Activated CD4-positive, CD25-positive, alpha-beta regulatory T cell treated with anti-CD3 and anti-CD28 coated beads, Interleukin-2, amount 50 U/mL, for 24 hours (primary cell): ENCODE measurements around the gene TCTN1.

Experiments
- ATAC-seq, 2 donors: fragments of 150-1000 bp; cut with Tn5 transposase; one replicate each; pipeline ENCODE4 v1.10.0; 2021; ENCODE audit warnings: mild to moderate bottlenecking in 1 of 2, moderate library complexity in 1 of 2

The TCTN1 gene

GRCh38 chr12:110684312-110684836 is 70.4 kb downstream of the TCTN1 start:
- no peak for ATAC-seq

- no peak for ATAC-seq
Measured at GRCh38 chr12:110686294-110686903, 72.5 kb downstream of the TCTN1 start.

DNA sequence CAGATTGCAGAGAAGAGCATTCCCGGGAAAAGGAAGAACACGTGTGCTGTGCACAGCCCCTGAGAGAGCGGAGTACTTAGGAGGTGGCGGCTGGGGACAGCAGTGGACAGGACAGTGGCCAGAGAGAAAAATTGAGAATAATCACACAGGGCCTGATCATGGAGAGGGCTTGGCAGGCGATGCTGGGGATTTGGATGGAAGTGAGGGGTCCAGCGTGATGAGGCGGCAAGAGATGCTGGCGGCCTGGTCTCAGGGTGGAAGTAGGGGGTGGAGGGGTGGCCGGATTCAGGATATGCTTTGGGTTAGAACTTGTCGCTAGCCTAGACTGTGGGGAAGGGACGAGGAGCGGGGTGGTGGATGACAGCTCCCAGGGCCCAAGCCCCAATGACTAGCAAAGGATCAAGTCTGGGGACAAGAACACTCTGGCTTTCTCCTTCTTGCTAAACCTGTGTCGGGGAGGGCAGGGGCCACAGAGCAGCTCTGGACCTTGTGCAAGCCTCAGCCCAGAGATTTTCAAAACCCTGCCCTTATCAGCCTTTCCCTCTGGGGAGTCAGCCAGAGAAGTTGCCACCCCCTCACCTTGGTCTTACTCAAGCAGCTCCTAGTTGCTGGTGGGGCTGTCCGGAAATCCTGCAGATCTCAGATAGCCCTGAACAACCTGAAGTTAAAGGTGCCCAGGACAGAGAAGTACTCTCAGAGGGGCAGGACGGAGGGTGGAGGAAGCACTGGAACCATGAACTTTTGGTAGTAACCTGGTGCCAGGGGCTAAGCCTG is 73.7 kb downstream of the TCTN1 start:
- no peak for ATAC-seq

DNA sequence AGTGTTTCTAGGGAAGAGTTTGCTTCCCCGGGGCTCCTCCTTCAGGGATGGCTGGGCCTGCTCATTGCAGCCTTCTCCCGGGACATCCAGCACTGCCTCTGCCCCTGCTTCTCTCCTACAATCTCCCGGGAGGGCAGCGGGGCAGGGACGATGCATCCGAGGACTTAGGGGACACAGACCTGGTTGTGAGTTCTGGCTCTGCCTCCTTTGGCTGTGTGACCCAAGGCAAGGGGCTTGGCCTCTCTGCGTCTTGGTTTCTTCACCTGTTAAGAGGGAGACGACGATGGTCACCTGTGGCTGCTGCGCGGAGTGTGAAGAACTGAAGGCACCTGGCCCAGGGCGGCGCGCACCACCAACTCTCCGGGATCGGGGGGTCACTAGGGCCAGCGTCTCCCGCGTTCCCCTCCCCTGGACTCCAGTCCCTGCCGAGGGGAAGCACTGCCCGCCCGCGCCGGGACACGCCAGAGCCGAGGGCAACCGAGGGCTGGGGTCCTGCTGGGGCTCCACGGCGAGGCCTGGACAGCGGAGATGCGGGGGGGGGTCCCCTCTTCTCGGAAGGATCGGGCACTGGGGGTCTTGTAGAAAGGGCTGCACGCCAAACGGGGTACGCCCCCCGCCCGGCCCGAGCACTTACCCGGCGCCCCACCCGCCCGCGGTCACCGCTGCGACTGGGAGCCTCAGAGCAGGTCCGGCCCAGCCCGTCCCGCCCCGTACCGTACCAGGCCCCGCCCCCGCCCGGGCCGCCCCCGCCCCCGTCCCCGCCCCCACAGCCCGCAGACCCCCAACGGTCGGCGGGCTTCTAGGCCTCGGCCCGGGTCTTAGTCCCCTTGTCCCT is 74.7 kb downstream of the TCTN1 start, which contains the start of gene HVCN1:
HVCN1 (minus strand) TSS at position 670 of the 835 bp plus-strand sequence. CDS start 5,870 bp downstream, outside the sequence.
- peak; percentile 49 to 61 for ATAC-seq

DNA sequence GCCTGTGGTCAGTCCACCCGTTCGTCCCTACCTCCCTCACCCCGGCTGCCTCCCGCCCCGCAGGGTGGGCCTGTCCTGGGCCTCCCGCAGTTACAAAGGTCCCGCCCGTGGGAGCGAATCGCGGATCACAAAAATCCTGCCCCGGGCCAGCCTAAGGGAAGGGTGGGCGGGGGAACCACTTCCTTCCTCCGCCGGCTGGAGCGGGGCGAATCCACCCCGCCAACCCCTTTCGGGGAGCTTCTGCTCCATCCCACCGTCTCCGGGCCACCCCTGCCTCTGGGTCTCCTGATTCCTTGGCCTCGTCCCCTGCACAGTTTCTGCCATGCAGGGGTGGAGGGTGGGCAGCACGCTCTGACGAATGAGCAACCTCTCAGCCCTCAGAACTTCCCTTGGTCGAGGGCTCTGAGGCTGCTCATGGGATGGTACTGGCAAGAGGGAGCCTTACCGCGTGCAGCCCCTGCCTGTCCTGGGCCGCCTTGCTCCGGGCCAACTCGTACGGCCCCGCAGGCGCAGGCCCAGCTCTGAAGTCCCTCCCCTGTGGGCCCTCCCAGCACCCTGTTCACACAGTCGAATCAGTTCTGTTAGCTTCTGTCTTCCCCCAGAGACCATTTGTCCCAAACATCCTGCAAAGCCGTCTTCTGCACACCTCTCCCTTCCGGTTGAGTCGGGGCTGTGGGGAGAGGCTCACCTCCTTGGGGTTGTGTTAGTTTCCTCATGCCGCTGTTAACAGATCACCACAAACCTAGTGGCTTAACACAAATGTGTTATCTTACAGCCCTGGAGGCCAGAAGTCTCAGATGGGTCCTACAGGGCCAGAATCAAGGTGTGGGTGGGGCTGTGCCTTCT is 75.6 kb downstream of the TCTN1 start:
- ATAC-seq = peak; percentile 72 to 76

DNA sequence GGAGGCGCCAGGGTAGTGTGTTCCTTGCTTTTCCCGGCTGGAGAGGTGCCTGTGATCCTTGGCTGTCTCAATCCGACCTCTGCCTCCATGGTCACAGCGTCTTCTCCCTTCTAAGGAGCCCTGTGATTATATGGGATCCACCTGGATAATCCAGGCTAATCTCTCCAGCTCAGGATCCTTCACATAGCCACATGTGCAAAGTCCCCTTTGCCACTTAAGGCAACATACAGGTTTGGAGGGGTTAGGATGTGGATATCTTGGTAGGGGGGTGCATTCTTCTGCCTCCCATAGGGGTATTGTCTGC is 76.2 kb downstream of the TCTN1 start:
- ATAC-seq = no peak

DNA sequence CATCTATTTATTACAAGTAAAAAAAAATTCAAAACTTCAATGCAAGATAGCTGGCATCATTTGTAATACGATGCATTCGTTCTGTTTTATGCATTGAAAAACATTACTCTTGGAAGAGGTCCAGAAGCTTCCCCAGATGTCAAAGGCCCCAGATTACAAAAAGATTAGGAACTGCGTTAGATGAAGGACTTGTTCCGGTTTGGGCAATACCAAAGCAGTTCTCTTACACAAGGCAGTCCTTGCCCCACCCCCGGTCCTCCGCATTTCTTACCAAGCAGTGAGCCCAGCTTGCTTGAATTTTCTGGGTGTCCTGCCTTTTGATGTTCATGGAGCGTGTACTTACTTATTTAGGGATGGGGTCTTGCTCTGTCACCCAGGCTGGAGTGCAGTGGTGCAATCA is 79.8 kb downstream of the TCTN1 start:
- no peak for ATAC-seq

GRCh38 chr12:110694330-110694901 is 80.5 kb downstream of the TCTN1 start:
- ATAC-seq = no peak

DNA sequence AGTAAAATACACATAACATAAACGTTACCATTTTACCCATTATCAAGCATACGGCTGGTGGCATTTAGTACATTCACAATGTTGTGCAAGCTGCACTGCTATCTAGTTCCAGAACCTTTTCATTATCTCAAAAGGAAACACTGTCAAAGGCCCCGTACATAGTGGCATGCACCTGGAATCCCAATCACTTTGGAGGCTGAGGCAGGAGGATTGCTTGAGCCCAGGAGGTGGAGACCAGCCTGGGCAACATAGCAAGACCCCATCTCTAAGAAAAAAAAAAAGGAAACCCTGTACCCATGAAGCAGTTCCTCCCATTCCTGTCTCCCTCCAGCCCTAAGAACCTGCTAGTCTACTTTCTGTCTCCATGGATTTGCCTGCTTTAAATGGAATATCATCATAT is 82.4 kb downstream of the TCTN1 start:
- ATAC-seq = no peak

DNA sequence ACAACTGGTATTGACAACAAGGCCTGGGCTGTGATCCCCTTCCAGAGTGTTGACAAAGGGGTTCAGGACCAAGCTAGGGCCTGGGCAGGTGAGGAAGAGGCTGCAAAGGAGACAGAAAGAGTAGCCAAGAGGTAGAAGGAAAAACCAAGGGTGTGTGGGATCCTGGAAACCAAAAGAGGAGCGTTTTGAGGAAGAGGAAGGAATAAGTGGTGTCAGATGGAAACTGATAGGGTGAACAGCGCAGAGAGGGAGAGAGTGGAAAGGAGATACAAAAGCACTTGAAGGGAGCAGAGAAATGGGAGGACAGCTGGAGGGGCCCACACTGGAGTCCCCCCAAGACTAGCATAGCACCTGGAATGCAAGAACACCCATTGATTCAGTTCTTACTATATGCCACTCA is 83.3 kb downstream of the TCTN1 start:
- ATAC-seq = no peak

DNA sequence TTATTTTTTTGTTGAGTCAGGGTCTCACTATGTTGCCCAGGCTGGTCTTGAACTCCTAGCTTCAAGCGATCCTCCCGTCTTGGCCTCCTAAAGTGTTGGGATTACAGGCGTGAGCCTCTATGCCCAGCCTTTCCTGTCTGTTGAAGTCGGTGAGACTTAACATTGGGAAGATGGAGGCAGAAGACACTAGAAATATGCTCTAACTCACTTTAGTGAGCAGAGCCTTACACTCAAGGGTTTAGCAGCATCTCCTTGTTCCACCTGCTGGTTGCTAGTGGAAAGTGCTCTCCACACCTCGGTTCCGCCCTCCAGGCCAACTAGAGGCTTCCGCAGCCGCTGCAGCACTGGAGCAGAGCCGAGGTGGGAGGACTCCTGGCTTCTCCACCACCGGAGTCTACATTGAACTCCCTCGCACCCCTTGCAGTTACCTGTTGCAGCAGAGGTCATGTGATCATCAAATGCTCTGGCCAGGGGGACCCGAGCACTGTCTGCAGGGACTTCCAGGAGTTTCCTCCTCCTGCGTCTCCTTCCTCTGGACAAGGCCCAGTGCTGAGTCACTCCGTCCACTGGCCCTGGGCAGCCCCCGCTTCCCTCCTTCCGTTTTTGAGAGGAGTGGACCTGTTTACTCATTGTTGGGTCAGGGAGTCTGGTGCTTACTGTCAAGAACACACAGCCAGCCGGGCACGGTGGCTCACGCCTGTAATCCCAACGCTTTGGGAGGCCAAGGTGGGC is 84.4 kb downstream of the TCTN1 start:
- peak; percentile 97 to 99 for ATAC-seq
